ENCODE measurements around the gene GAS1.

- TF ChIP-seq CTCF (IDR thresholded peaks at IDR 0.05 in 4 of 5, conservative IDR thresholded peaks at IDR 0.05 in 1 of 5): no peak
- no peak for TF ChIP-seq POLR2A (IDR thresholded peaks at IDR 0.05)
Observed at GRCh38 chr9:86926145-86926544, 21.2 kb downstream of the GAS1 start.

All from gastrocnemius medialis (tissue), 4 donors.